GM12865 (cell line): Measurements from ENCODE around the gene TMEM164.

Experiments used
- DNase-seq: peaks from one replicate; pipeline ENCODE4 v3.0.0; 2010; ENCODE audit warnings: low read depth
- H3K4me3 ChIP-seq: 2 replicates; pipeline ENCODE4 v1.5.1; 2011; ENCODE audit warnings: mild to moderate bottlenecking, low read depth, low read length, control low read depth
- CTCF ChIP-seq: IDR thresholded peaks from 2 replicates; pipeline ENCODE4 v1.5.1; 2011; ENCODE audit warnings: low read length, control low read depth, low read depth, inconsistent platforms; ENCODE audit not compliant: insufficient read depth; ENCODE audit errors: missing control alignments

The TMEM164 gene

DNA sequence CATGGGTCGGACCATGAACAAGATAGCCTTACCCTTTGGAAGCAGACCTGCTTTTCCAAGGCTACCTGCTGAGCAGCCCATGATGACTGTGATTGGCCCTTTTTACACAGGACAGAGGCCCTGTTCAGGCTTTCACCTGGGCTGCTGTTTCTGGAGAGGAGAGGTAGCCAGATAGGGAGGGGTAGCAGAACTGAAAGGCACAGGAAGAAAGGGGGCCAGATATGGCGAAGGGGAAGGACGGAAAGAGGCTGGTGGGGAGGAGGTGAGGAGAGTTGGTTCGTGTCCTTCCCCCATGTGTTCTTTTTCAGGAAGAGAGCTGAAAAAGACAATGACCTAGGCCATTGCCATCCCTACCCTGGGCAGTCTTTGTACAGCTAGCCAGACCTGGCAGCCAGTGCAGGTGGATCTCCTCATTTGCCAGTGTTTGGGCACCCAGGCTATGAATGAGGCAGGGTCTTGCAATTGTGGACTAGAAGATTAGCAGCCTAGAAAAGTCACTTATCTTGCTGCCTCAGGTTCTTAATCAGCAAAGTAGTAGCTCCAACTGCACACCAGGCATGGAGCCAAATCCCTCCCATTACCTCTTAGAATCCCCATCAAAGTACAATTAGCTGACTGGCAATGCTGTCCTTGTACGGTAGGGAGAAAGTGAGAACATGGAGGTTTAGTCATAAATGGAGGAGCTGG, 175.4 kb downstream of the TMEM164 start:
- DNase-seq = no peak
- no peak overlapping the region for H3K4me3 ChIP-seq
- TF ChIP-seq CTCF = no peak

DNA sequence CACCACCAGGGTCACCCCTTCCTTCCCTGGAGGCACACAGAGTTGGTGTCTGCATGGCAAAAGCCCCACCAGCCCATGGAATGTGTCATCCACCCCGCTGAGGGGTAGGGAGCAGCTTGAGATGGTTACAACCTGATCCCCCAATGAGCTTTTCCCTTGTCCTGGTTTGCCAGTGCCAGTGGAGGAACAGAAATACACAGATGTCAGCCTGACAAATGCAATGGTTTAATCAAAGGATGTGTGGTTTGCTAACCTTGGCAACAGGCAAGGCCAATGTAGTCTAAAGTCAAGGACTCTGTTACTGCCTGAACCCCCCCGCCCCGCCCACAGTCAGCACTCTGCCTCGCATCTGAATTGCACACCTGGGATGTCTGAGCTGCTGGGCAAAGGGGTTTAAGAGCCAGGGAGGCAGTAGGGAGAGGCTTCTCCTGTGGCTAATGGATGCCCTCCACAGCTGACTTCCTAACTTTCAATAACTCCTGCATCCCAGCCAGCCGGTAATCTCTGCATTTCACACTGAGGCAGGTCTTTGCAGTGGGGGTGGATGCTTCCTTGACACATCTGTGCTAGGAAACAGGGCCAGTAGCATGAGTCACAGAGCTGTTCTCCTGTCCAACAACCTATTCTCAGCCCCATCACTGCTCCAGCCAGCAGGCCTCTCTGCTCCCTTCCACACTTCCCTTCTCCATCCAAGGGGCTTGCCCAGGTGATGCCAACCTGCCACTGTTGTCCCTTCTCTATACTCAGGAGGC, 177.4 kb downstream of the TMEM164 start:
- H3K4me3 ChIP-seq = no peak overlapping the region
- no peak for DNase-seq
- no peak for TF ChIP-seq CTCF

- DNase-seq = peak; percentile 68
These were observed 178.0 kb downstream of the TMEM164 start for GRCh38 chrX:110180928-110181310.

DNA sequence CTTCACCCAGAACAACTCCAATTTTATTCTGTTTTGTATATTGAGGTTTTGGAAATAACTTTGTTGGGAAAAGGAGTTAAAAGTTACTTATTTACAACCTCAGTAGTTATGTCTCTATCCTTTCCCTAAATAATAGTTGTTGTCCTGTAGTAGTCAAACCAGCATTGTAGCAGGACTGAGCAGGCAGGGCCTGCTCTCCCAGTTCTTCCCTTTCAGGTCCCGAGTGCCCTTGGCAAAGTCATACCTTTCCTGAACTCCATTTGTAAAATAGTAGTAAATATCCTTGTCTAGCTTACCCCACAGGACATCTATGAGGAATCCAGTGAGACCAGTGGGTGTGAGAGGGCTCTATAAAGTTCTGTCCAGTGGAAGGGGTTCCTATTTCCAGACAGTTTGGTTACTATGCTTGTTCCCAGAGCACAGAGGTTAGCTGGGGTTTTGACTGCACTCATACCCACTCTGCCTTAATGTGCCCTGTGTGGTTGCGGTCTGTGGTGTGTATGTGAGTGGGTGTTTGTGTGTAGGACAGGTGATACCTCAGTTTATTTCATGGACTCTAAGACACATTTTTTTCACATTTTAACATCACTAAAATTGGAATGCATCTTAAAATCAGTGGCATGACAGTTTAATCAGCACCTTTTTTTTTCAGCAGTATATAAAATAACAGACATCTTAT, 178.7 kb downstream of the TMEM164 start:
- no peak overlapping the region for H3K4me3 ChIP-seq
- TF ChIP-seq CTCF = no peak
- peak; percentile 32 for DNase-seq

More at GRCh38 chrX:110180928-110181310, 178.0 kb downstream of the TMEM164 start:
- TF ChIP-seq CTCF = no peak
- no peak overlapping the region for H3K4me3 ChIP-seq

DNA sequence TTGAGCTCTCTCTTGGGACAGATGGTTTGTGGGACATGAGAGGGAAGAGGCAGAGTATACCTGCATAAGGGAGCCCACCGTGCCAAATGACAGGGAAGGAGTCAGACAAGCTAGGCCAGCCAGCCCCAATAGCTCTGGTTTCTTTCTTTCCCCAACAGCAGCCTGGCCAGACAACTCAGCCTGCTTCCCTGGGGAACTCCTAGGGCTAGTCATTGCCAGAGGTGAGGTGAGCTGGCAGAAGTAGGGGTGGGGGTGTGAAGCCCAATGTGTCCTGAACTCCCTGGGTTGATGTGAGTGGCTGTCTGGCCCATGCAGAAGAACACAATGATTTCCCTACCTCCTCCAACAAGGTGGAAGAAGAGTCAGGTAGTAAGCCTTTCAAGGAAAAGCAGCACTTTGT, 179.4 kb downstream of the TMEM164 start:
- no peak overlapping the region for H3K4me3 ChIP-seq
- DNase-seq = peak; percentile 26
- no peak for TF ChIP-seq CTCF

DNA sequence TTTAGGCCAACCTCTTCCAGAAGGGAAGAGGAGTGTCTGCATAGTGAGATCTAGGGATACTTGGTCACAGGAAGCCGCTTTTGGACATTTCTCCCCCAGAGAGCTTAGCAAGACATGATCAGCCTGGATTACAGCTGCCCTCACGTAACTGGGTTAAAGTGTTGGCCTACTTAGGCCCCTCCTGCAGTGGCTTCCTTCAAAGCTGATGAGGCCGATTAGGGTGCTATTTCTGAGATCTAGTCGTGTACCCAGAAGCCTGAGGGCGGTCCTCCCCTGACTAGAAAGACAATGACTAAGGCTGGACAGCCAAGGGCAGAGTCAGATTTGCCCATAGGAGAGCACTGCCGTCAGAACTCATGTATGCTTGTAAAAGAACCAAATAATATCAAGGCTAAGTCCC, 180.0 kb downstream of the TMEM164 start:
- DNase-seq = no peak
- no peak for TF ChIP-seq CTCF
- H3K4me3 ChIP-seq = no peak overlapping the region
